Neutrophil (primary cell): ENCODE measurements around the gene JMJD7.

Experiments
- H3K27ac ChIP-seq: fragments of 200-600 bp; sonication (generic); 2 replicates; pipeline ENCODE4 v1.5.1; 2016; ENCODE audit warnings: mild to moderate bottlenecking, moderate library complexity
- H3K27me3 ChIP-seq: fragments of 200-600 bp; sonication (generic); 2 replicates; pipeline ENCODE4 v1.6.0; 2016; ENCODE audit warnings: mild to moderate bottlenecking
- H3K36me3 ChIP-seq: fragments of 200-600 bp; sonication (generic); 2 replicates; pipeline ENCODE4 v1.5.1; 2017
- H3K4me1 ChIP-seq, 2 experiments: fragments of 200-600 bp in 1 of 2; sonication (generic) in 1 of 2; 1 replicate in 1 of 2; 2 replicates in 1 of 2; pipeline versions ENCODE4 v1.5.1 to v1.6.1; 2013 to 2016; ENCODE audit warnings: low read depth in 1 of 2, low read length in 1 of 2, mild to moderate bottlenecking in 1 of 2, moderate library complexity in 1 of 2; ENCODE audit not compliant: control insufficient read depth in 1 of 2, insufficient read depth in 1 of 2
- H3K4me3 ChIP-seq, 2 experiments: fragments of 200-600 bp in 1 of 2; sonication (generic) in 1 of 2; 1 replicate in 1 of 2; 2 replicates in 1 of 2; pipeline ENCODE4 v1.5.1; 2013 to 2016; ENCODE audit warnings: low read depth in 1 of 2, low read length in 1 of 2, mild to moderate bottlenecking in 1 of 2, moderate library complexity in 1 of 2
- H3K9me3 ChIP-seq: fragments of 200-600 bp; sonication (generic); 2 replicates; pipeline ENCODE4 v1.5.1; 2016
- TF ChIP-seq, protein P1 (sequence below): fragments of 200-600 bp; sonication (generic); IDR thresholded peaks from 2 replicates; pipeline ENCODE4 v1.5.1; 2016; ENCODE audit warnings: antibody characterized with exemption

Gene JMJD7

DNA sequence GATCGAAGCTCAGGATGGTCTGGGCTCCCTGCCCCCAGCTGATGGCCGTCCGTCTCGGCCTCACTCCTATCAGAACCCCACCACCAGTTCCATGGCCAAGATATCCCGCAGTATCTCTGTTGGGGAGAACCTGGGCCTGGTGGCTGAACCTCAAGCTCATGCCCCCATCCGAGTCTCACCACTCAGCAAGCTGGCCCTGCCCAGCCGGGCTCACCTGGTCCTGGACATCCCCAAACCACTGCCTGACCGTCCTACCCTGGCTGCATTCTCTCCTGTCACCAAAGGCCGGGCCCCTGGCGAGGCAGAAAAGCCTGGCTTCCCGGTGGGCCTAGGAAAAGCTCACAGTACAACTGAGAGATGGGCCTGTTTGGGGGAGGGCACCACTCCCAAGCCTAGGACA lies 4.4 kb upstream of the JMJD7 start:
- Histone ChIP-seq H3K36me3 (peaks cover 56% of the 10 kb centered on the region), H3K27ac (no peak overlapping the region), H3K4me1 (peaks cover 15 to 17% of the 10 kb centered on the region in 2 experiments), H3K27me3 (peaks cover 13% of the 10 kb centered on the region), H3K4me3 (no peak overlapping the region), H3K9me3 (no peaks in the 10 kb centered on the region)
- TF ChIP-seq, protein P1, sequence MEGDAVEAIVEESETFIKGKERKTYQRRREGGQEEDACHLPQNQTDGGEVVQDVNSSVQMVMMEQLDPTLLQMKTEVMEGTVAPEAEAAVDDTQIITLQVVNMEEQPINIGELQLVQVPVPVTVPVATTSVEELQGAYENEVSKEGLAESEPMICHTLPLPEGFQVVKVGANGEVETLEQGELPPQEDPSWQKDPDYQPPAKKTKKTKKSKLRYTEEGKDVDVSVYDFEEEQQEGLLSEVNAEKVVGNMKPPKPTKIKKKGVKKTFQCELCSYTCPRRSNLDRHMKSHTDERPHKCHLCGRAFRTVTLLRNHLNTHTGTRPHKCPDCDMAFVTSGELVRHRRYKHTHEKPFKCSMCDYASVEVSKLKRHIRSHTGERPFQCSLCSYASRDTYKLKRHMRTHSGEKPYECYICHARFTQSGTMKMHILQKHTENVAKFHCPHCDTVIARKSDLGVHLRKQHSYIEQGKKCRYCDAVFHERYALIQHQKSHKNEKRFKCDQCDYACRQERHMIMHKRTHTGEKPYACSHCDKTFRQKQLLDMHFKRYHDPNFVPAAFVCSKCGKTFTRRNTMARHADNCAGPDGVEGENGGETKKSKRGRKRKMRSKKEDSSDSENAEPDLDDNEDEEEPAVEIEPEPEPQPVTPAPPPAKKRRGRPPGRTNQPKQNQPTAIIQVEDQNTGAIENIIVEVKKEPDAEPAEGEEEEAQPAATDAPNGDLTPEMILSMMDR: no peak

DNA sequence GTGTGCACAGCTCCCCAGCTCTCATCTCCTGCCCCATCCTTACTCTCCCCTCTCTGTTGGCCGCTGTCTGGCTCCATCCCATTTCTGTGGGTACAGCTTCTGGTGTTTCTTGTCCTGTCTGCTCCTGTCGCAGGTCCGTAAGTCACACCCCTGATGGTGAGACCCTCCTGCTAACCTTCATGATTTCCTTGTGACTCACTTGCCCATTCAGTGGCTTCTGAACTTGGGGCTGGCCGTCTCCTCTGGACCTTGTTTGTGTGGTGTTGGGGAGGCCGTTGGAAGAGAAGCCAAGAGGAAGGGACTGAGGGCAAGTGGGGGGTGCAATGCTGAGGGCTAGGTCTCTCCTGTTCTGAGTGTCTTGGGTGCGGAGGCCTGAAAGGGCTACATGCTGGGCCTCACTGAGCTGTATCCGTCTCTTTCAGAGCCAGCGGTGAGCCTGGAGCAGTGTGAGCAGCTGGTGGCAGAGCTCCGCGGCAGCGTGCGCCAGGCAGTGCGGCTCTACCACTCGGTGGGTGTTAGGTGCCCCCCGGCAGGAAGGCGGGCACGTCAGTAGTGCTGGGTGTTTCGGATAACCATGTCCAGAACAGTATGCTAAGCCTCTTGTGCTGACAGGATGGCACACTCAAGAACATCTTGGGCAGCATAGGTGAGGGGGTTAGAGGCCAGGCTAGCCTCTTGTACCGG lies 3.7 kb upstream of the JMJD7 start:
- Histone ChIP-seq H3K4me1 (peaks cover 22 to 24% of the 10 kb centered on the region in 2 experiments), H3K4me3 (no peak overlapping the region), H3K9me3 (no peaks in the 10 kb centered on the region), H3K27me3 (peaks cover 13% of the 10 kb centered on the region), H3K27ac (no peak overlapping the region), H3K36me3 (peaks cover 49% of the 10 kb centered on the region)
- TF ChIP-seq, protein P1: no peak

DNA sequence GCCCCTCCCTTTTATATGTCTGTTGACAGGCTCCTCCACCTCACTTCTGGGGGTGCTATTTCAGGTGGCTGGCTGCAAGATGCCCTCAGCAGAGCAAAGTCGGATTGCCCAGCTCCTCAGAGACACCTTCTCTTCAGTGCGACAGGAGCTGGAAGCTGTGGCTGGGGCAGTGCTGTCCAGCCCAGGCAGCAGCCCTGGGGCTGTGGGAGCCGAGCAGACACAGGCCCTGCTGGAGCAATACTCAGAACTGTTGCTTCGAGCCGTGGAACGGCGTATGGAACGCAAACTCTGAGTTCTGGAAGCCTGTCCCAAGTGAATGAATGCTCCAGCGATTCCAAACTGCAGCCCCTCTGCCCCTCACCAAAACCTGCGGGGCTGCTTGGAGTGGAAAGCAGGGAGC lies 2.7 kb upstream of the JMJD7 start:
- H3K27me3 ChIP-seq: peaks cover 13% of the 10 kb centered on the region
- peaks cover 22 to 25% of the 10 kb centered on the region in 2 experiments for H3K4me1 ChIP-seq
- H3K9me3 ChIP-seq: no peaks in the 10 kb centered on the region
- H3K27ac ChIP-seq: no peak overlapping the region
- no peak overlapping the region for H3K4me3 ChIP-seq
- TF ChIP-seq, protein P1: no peak
- peaks cover 42% of the 10 kb centered on the region for H3K36me3 ChIP-seq

DNA sequence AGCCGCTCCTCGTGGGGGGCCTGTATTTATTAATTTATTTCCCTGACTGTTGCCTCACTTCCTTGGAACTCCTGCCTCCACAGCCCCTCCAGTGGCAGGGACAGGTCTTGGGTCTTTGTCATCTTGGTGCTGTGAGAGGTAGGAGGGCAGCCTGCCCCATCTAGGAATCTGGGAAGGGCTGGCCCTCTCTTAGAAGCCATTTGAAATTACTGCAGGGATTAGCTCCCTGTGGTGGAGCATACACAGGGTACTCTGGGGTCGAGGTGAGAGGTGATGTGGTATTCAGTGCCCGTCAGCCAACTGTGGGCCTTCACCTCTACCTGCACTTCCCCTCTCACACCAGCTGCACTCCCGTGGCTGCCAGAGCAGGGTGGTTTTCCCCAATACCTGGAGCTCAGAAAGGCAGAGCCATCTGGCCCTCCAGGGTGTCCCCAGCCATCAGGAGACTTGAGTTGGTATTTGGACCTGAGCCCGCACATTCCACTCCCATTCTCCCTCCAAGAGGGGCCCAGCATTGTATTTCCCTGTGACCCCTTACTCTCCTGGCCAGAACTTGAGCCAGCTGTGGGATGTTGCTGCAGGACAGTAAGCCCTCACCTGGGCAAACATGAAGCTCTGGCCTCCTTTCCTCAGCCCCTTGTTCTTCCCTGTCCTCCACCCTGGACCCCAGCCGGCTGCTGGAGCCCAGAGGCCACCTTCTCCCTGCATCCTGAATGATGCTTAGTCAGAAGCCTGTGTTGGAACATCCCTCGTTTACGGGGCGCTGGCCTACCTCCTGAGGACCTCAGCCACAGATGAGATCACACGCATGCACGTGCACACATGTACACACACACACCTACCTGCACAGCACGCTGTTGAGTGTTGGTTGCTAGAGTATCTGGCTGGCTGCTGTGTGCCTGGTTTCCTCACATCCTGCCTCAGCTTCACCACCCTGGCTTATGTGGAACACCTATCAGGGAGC lies 2.0 kb upstream of the JMJD7 start:
- Histone ChIP-seq H3K4me3 (no peak overlapping the region), H3K27ac (no peak overlapping the region), H3K9me3 (no peaks in the 10 kb centered on the region), H3K4me1 (peaks cover 22 to 25% of the 10 kb centered on the region in 2 experiments), H3K27me3 (peaks cover 13% of the 10 kb centered on the region), H3K36me3 (peaks cover 35% of the 10 kb centered on the region)
- TF ChIP-seq, protein P1: no peak

DNA sequence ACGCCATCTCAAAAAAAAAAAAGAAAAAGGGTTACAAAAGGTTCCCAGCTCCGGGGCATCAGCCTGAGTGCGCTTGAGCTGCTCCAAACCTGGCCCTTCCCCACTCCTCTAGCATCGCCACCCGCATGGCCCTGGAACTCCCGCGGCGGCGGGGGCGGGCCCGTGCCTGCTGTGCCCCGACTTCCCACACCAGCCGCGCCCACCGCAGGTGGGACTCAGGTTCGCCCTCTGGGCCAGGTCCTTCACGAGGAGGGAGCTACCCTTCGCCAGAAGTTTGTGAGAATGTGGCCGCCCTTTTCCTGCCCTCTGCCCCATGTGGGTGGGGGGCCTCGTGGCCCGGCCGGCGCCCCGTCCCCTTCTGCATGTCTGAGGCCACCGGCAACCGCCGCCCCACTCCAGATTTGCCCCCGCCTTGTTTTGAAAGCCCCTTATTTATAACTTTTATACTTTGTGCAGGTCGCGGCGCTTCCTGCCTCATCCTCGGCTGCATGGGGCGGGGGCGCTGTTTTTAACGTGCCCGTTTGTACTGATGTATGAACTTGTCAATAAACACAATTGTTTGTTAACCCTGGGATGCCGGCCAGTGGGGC lies 507 bp upstream of the JMJD7 start:
- Histone ChIP-seq H3K36me3 (peaks cover 33% of the 10 kb centered on the region), H3K27me3 (peaks cover 13% of the 10 kb centered on the region), H3K4me3 (peak overlapping the region; percentile 93 to 96), H3K4me1 (peaks cover 22 to 25% of the 10 kb centered on the region in 2 experiments), H3K9me3 (no peaks in the 10 kb centered on the region), H3K27ac (peak overlapping the region; percentile 70)
- TF ChIP-seq, protein P1: no peak
